ENCODE results near the gene DEDD2. TPM values are rescaled to one million over a fixed set of nuclear protein-coding genes. Genes with fewer than 3 reads are reported as not detected.

The DEDD2 gene
- total RNA-seq, 1 experiment from 2014 or later = 14.4 TPM

- DNase-seq (ENCODE audit: low read depth) = no peak
Measured at GRCh38 chr19:42249149-42249750, 31.8 kb upstream of the DEDD2 start.

- no peak for DNase-seq (ENCODE audit: low read depth)
Measured at GRCh38 chr19:42248270-42249148, 31.0 kb upstream of the DEDD2 start.

DNA sequence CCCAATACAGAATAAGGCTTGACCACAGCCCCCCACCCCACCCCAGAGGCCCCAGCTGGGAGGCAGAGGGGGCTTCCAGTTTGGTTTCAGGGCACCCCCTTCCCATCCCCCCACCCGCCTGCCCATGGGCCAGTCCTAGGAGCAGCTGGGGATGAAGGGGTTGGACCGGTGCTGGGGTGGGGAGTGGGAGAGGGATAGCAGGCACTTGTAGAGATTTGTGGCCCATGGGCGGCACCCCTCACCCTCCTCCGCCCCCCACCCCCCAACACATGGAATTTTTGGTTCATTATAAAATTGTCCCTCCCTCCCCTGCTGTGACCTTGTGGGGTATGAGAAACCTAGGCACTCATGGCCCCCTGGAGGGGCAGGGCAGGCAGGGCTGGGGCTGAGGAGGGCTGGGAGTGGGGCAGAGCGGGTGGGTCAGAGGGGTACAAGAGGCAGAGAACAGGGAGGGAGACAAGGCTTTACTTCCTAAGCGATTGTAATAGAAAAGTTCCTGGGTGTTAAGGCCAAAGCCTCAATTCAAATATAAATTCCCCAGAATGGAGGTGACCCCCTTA lies 30.2 kb upstream of the DEDD2 start:
- no peak for DNase-seq (ENCODE audit: low read depth)

DNA sequence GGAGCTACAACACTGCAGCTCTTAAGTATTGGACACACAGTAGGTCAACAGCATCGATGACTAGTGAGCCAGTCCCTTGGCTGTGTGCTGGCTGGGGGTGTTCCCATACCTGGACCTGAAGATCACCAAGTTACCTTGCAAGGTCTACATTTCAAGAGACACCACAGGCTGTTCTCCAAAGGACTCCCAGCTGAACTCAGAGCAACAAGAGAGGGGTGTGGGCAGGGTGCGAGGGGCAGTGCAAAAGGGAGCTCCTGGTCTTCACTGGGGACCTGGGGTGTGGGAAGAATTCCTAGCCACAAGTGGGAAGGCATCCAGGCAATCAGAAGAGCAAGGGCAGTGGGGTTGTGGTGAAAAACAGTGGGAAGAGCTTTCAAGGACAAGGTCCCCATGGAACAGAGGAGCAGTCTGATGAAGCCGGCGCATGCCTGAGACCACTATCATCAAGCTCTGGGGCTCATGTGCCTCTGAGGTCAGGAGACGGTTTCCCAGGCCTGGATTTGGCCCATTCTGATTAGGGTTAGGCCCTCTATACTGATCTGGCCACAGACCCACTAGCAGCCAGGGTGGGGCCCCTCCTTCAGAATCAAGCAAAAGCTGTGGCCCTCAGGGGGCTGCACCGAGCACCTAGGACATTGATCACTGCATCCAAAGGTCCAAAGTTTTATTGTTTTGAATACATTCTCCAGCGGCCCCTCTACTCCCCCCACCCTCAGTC lies 29.6 kb upstream of the DEDD2 start:
- no peak for DNase-seq (ENCODE audit: low read depth)

- peak; percentile 77 for DNase-seq (ENCODE audit: low read depth)
Measured at GRCh38 chr19:42246143-42246921, 28.9 kb upstream of the DEDD2 start.

DNA sequence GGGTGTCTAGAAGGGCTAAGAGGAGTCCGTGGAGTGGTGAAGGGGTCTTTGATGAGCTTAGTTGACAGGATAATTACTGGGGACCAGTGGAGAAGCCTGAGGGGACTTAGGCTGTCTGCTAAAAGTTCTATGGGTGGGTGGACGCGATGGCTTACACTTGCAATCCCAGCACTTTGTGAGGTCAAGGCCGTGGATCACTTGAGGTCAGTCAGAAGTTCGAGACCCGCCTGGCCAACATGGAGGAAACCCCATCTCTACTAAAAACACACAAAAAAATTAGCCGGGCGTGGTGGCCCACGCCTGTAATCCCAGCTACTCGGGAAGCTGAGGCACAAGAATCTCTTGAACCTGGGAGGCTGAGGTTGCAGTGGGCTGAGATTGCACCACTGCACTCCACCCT lies 27.8 kb upstream of the DEDD2 start:
- no peak for DNase-seq (ENCODE audit: low read depth)

DNA sequence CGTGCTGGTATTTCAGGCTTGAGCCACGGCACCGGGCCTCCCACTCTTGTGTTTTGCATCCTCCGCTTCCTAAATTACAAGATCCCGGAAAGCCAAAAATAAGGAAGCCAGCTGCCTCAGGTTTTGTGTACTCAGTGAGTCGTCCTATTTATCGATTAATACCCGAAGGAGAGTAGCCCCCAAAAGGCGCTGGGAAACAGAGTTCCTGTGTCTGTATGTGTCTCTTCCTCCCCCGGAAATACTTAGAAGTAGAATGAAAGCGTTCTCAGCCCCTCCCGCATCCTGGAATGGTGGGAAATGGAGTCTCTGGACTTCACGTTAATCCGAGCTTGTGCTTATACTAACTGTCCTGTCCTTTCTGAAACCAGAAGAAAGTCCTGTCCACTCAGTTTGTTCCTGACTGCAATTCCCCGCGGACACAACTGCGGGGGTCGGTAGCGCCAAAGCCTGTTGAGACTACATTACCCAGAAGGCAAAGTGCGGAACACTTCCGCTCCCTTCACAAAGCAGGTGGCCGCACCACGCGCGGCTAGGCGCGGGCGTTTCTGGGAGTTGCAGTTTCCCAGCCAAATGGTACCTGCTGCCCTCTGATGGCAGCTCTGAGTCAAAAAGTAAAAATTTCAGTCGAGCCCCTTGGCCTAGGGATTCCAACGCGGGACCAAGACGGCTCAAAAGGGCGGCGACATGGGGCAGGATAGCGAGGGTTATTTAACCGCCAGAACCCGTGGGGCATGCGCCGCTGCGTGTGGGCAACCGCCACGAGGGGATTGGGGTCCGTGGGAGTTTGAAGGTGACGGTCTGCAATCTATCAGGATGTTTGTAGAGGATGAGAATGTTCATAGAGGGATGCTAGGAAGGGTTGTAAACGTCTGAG lies 27.1 kb upstream of the DEDD2 start:
- DNase-seq (ENCODE audit: low read depth) = peak; percentile 94

- peak; percentile 99 for DNase-seq (ENCODE audit: low read depth)
Measured at GRCh38 chr19:42242512-42243409, 25.3 kb upstream of the DEDD2 start, which contains the start of gene GSK3A. Gene GSK3A, minus strand, starts transcription at chr19:42242602. Its CDS starts 137 bp downstream, at chr19:42242465.

DNA sequence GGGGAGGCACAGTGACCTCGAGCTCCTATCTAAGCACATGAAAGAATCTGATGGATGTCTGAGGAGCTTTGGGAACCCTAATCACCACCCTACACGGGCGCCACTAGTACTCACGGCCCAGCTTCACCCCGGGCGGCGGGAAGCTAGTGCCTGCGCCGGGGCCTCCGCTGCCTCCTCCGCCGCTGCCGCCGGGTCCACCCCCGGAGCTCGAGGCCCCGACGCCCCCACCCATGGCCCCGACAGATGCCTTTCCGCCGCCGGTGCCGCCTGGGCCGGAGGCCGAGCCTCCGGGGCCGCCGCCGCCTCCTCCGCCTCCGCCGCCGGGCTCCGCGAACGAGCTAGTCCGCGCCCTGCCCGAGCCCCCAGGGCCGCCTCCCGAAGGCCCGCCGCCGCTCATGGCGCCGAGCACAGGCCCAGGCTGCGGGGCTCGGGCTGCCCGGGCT lies 24.6 kb upstream of the DEDD2 start:
- no peak for DNase-seq (ENCODE audit: low read depth)

- no peak for DNase-seq (ENCODE audit: low read depth)
Measured at GRCh38 chr19:42241279-42241678, 23.8 kb upstream of the DEDD2 start.

- no peak for DNase-seq (ENCODE audit: low read depth)
Measured at GRCh38 chr19:42239544-42240220, 22.2 kb upstream of the DEDD2 start.

GRCh38 chr19:42235181-42235580 lies 17.7 kb upstream of the DEDD2 start:
- no peak for DNase-seq (ENCODE audit: low read depth)

- DNase-seq (ENCODE audit: low read depth) = no peak
Measured at GRCh38 chr19:42234364-42234763, 16.9 kb upstream of the DEDD2 start.

GRCh38 chr19:42233678-42234292 lies 16.3 kb upstream of the DEDD2 start:
- no peak for DNase-seq (ENCODE audit: low read depth)

- no peak for DNase-seq (ENCODE audit: low read depth)
Measured at GRCh38 chr19:42233106-42233505, 15.6 kb upstream of the DEDD2 start.

DNA sequence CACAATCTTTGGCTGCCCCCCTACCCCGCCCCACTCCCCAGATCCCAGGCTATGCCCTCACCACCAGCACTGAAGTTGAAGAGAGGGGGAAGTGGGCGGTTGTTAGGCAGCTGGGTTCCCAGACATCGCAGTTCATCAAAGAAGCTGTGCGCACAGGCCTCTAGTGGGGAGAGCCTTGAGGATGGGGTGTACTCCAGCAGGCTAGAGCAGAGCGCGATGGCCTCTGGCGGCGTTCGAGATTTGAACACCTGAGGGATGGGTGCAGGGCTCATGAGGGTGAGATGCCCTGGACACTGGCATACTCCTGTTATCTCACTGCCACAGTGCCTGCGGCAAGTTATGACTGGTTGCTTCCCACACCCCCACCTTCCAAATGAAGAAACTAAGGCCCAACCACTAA lies 15.0 kb upstream of the DEDD2 start:
- DNase-seq (ENCODE audit: low read depth) = no peak

- DNase-seq (ENCODE audit: low read depth) = no peak
Measured at GRCh38 chr19:42230571-42230970, 13.1 kb upstream of the DEDD2 start.

GRCh38 chr19:42229855-42230351 lies 12.4 kb upstream of the DEDD2 start:
- no peak for DNase-seq (ENCODE audit: low read depth)
